ENCODE data around the gene HS3ST1. TPM values are rescaled to one million over a fixed set of nuclear protein-coding genes. Genes with fewer than 3 reads are reported as not detected.

Gene HS3ST1
- total RNA-seq, 1 donor from 2014 or later = 8.1 TPM

DNA sequence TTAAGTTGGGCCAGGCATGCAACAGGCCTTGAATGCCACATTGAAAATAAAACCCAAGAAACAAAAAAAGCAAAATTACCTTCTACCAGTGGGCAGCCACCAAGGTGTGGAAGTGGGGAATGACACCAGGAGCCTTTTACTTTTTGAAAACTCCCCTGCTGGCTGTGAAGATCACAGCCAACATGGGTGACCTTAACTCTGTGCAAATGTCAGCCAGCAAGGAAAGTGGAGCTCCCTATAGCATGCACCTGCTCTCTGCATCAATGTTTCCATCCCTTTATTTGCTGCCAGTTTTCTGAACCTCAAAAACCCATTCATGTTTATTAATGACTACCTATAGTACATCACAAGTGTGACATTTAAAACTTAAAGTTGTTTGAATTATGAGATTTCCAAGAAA lies 63.7 kb downstream of the HS3ST1 start:
- Histone ChIP-seq H3K36me3 (no peaks in the 10 kb centered on the region), H3K4me3 (no peak overlapping the region), H3K4me1 (no peaks in the 10 kb centered on the region), H3K9me3 (no peaks in the 10 kb centered on the region), H3K27ac (no peak overlapping the region), H3K27me3 (no peaks in the 10 kb centered on the region)
- intact Hi-C loops (cut with DNase I) = no loop called here
- no peak for DNase-seq (ENCODE audit: extremely low spot score in 2 of 2)
- TF ChIP-seq CTCF (IDR thresholded peaks at IDR 0.05) = no peak
- TF ChIP-seq POLR2AphosphoS5 (IDR thresholded peaks at IDR 0.05; ENCODE audit: insufficient read depth in 1 of 2, low read depth in 1 of 2) = no peak

DNA sequence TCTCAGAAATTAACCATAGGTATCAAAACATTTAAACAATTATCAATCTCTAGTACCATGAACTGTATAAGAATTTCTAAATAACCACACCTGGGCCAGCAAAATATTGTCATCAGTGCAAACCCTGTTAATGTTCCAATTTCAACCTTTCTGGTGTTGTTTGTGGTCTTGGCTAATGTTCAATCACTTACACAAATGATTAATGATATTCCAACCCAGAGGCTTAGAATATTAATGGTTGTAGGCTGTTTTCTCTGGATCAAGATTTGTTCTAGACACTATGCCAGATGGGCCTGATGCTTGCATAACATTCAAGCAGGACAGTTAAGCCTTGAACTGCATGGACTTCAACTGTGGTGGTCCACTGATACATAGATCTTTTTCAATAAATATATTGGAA lies 69.1 kb downstream of the HS3ST1 start:
- Histone ChIP-seq H3K27ac (no peak overlapping the region), H3K36me3 (no peaks in the 10 kb centered on the region), H3K4me1 (no peaks in the 10 kb centered on the region), H3K4me3 (no peak overlapping the region), H3K27me3 (no peaks in the 10 kb centered on the region), H3K9me3 (no peaks in the 10 kb centered on the region)
- intact Hi-C loops (cut with DNase I) = no loop called here
- DNase-seq (ENCODE audit: extremely low spot score in 2 of 2) = no peak
- TF ChIP-seq POLR2AphosphoS5 (IDR thresholded peaks at IDR 0.05; ENCODE audit: insufficient read depth in 1 of 2, low read depth in 1 of 2) = no peak
- TF ChIP-seq POLR2A (IDR thresholded peaks at IDR 0.05) = no peak
- no peak for TF ChIP-seq CTCF (IDR thresholded peaks at IDR 0.05)

DNA sequence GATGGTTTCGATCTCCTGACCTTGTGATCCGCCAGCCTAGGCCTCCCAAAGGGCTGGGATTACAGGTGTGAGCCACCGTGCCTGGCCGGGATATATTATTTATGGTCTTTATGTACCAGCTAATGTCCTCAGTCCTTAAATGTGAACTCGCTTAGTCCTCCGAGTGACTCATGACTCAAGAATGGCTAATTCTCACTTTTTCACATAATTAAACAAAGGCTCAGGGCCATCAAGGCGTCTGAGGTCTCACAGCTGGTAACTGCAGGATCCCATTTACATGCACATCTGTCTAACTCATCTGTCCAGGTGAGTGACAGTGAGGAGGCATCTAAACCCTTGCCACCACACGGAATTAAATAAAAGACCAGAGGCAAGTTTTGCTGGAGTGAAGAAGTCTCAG lies 73.5 kb downstream of the HS3ST1 start:
- peak in 1 of 2 donors; percentile 47 for DNase-seq (ENCODE audit: extremely low spot score in 2 of 2)
- Histone ChIP-seq H3K9me3 (no peaks in the 10 kb centered on the region), H3K4me1 (no peaks in the 10 kb centered on the region), H3K27me3 (no peaks in the 10 kb centered on the region), H3K4me3 (no peak overlapping the region), H3K27ac (no peak overlapping the region), H3K36me3 (no peaks in the 10 kb centered on the region)
- intact Hi-C loops (cut with DNase I) = no loop called here
- TF ChIP-seq POLR2AphosphoS5 (IDR thresholded peaks at IDR 0.05; ENCODE audit: insufficient read depth in 1 of 2, low read depth in 1 of 2) (no peak), POLR2A (IDR thresholded peaks at IDR 0.05) (no peak), CTCF (IDR thresholded peaks at IDR 0.05) (no peak)

DNA sequence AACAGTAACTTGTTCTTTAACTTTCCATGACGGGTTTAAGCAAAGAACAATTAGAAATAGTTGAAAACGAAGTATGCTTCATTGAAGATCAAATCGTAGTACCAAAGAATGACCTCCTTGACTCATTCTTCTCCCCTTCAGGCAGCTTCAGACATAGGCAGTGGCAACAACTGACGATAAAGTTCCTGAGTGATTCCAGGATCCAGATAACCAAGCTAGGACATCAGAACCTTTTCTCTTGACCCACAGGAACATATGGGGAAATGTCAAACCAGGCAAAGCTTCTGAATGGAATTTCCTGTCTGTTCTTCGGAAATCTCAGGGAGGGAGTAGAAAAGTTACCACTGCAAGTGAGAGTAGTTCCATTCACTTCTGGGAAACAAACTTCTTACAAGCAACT lies 74.2 kb downstream of the HS3ST1 start:
- H3K36me3 ChIP-seq = no peaks in the 10 kb centered on the region
- peak in 1 of 2 donors; percentile 37 for DNase-seq (ENCODE audit: extremely low spot score in 2 of 2)
- no peak overlapping the region for H3K4me3 ChIP-seq

More for the DNA sequence above, 74.2 kb downstream of the HS3ST1 start:
- Histone ChIP-seq H3K9me3 (no peaks in the 10 kb centered on the region), H3K27me3 (no peaks in the 10 kb centered on the region), H3K4me1 (no peaks in the 10 kb centered on the region), H3K27ac (no peak overlapping the region)
- no peak for TF ChIP-seq POLR2A (IDR thresholded peaks at IDR 0.05)
- TF ChIP-seq POLR2AphosphoS5 (IDR thresholded peaks at IDR 0.05; ENCODE audit: insufficient read depth in 1 of 2, low read depth in 1 of 2) = no peak
- no peak for TF ChIP-seq CTCF (IDR thresholded peaks at IDR 0.05)
- intact Hi-C loops (cut with DNase I) = no loop called here

Measured in vagina (tissue), 2 donors.